Measurements from ENCODE around the gene EXOC3. TPM values are rescaled to one million over a fixed set of nuclear protein-coding genes. Genes with fewer than 3 reads are reported as not detected.

Gene EXOC3
- total and polyA plus RNA-seq, 2 of the 4 experiments (the other 2 are of a cell fraction), result 35.1 to 47.5 TPM

DNA sequence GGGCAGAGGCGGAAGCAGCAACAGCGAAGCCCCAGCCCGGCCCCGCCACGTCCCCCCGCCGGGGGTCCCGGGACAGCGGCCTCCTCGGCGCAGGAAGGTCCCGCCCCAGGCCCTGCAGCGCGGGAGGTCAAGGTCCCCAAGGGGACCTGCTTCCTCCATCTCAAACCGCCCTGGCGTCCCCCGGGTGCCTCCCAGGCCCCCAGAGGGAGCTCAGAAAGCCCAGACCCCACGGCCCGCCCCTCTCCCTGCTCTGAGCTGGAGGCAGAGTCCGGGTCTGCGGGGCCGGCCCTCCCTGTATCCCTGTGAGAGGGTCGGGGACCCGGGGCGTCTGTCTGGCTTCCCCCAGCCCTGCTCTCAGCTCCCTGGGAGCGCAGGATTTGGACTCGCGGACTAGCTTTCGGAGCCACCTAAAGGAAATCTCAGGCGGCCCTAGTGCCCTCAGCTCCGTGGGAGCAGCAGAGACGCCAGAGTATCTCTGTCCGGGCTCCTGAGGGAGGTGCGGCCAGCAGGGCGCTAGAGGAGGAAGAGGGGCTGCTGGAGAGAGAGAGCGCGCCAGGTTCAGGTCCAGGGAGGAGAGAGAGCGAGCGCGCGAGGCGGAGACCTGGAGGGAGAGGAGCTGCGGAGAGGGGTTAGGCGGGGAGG, 30.7 kb downstream of the EXOC3 start:
- H2BK5ac ChIP-seq (ENCODE audit: low read depth, low read length, poor library complexity, severe bottlenecking), result peak overlapping the region; percentile 36
- WGBS, 2 experiments (ENCODE audit: extremely low coverage in 2 of 2, insufficient read length in 1 of 2), result 0% methylated on average over 7 of the region's 44 CpGs; no CpG with 5 or more reads in 1 of the 2 experiments
- H3K9me1 ChIP-seq (ENCODE audit: insufficient read depth, low read length), result peaks cover 4% of the 10 kb centered on the region
- no TSS peak for BruUV-seq (replicated peaks)
- H3K18ac ChIP-seq (ENCODE audit: low read depth, low read length), result no peak overlapping the region
- no peak overlapping the region; the same call in 1 of the 2 replicates for H2AK5ac ChIP-seq (ENCODE audit: low read depth, low read length)
- peak overlapping the region; percentile 89 for H2AFZ ChIP-seq (replicated peaks; ENCODE audit: low read length, poor library complexity)
- intact Hi-C loops (cut with micrococcal nuclease) (loop anchor here (10.0 kb wide), 1 partner anchor 431 kb away; no protein-coding TSS in a partner anchor), in situ Hi-C loops (cut with MboI; ENCODE audit: low sequenced_read_pairs) (no loop called here), dilution Hi-C loops (cut with HindIII; ENCODE audit: low sequenced_read_pairs, unreplicated experiment) (no loop called here)
- H3K23ac ChIP-seq (ENCODE audit: low read depth, low read length), result peak overlapping the region; percentile 25
- no peaks in the 10 kb centered on the region for H3K27me3 ChIP-seq (ENCODE audit: control insufficient read depth, insufficient read depth, low read length)
- peak overlapping the region; percentile 78 for H3K4me2 ChIP-seq (ENCODE audit: low read depth, low read length)
- H3K27ac ChIP-seq (ENCODE audit: insufficient read depth, low read length), result peak overlapping the region; percentile 52; the same call in 1 of the 2 replicates
- peaks cover 15 to 33% of the 10 kb centered on the region in 2 experiments for H3K79me1 ChIP-seq (ENCODE audit: low read depth in 1 of 2, low read length in 2 of 2)
- no peak overlapping the region; the same call in 1 of the 2 replicates for H4K91ac ChIP-seq (ENCODE audit: insufficient read depth, low read depth, low read length)
- H4K20me1 ChIP-seq (ENCODE audit: insufficient read depth, low read length), result peaks cover 4% of the 10 kb centered on the region; the same call in 1 of the 2 replicates
- no peak overlapping the region for H3K14ac ChIP-seq (replicated peaks; ENCODE audit: low read depth, low read length)
- H2BK120ac ChIP-seq (ENCODE audit: low read depth, low read length), result no peak overlapping the region
- no peak overlapping the region for H4K5ac ChIP-seq (ENCODE audit: low read depth, low read length)
- no peaks in the 10 kb centered on the region for H3K9me3 ChIP-seq (ENCODE audit: control insufficient read depth, insufficient read depth, low read length)
- H3K56ac ChIP-seq (ENCODE audit: extremely low read depth, insufficient read depth, low read length), result no peak overlapping the region
- no peak overlapping the region for H2BK15ac ChIP-seq (ENCODE audit: low read depth, low read length)
- peak overlapping the region; percentile 94 for H2AK9ac ChIP-seq (replicated peaks; ENCODE audit: low read depth, low read length, poor library complexity)
- H3K4ac ChIP-seq (ENCODE audit: low read depth, low read length), result peak overlapping the region; percentile 64
- ATAC-seq (ENCODE audit: low read depth) (peak; percentile 7), DNase-seq (peak; percentile 34)
- ChIA-PET POLR2A (ENCODE audit: unreplicated experiment) (interaction anchor here (0.6 kb wide), 1 partner anchor 317 kb away, joined by 4 read pairs; no protein-coding TSS in a partner anchor), CTCF (no interaction called here)
- H3K4me3 ChIP-seq (ENCODE audit: insufficient read depth, low read depth, low read length), result peak overlapping the region; percentile 79
- peaks cover 12% of the 10 kb centered on the region for H3K36me3 ChIP-seq (ENCODE audit: control insufficient read depth, insufficient read depth, low read length)
- H3K4me1 ChIP-seq (ENCODE audit: control insufficient read depth, insufficient read depth, low read length), result peaks cover 7% of the 10 kb centered on the region; the same call in 1 of the 2 replicates
- H3K9ac ChIP-seq (ENCODE audit: low read depth, low read length), result peak overlapping the region; percentile 49
- no peak overlapping the region for H2BK20ac ChIP-seq (ENCODE audit: low read depth, low read length)
- no peak overlapping the region; a peak in 1 of 4 replicates for H4K8ac ChIP-seq (ENCODE audit: low read depth in 2 of 2, low read length in 2 of 2)
- TF ChIP-seq POLR2A (IDR thresholded peaks at IDR 0.05; ENCODE audit: low read depth, low read length), result no peak
- TF ChIP-seq MAFK (IDR thresholded peaks at IDR 0.05; ENCODE audit: low read depth, low read length), result no peak
- TF ChIP-seq RFX5 (IDR thresholded peaks at IDR 0.05; ENCODE audit: low read depth, low read length), result no peak
- no peak for TF ChIP-seq MXI1 (IDR thresholded peaks at IDR 0.05; ENCODE audit: borderline replicate concordance, low read depth, low read length)
- TF ChIP-seq NFE2L2 (IDR thresholded peaks at IDR 0.05; ENCODE audit: low read depth, low read length), result no peak
- TF ChIP-seq CHD1 (IDR thresholded peaks at IDR 0.05; ENCODE audit: low read depth, low read length), result no peak
- no peak for TF ChIP-seq BHLHE40 (IDR thresholded peaks at IDR 0.05; ENCODE audit: low read depth, low read length)
- no peak for TF ChIP-seq FOS (IDR thresholded peaks at IDR 0.05; ENCODE audit: low read depth, low read length)
- TF ChIP-seq, protein P1, sequence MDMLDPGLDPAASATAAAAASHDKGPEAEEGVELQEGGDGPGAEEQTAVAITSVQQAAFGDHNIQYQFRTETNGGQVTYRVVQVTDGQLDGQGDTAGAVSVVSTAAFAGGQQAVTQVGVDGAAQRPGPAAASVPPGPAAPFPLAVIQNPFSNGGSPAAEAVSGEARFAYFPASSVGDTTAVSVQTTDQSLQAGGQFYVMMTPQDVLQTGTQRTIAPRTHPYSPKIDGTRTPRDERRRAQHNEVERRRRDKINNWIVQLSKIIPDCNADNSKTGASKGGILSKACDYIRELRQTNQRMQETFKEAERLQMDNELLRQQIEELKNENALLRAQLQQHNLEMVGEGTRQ (IDR thresholded peaks at IDR 0.05; ENCODE audit: low read depth, low read length), result no peak
- TF ChIP-seq ELK1 (IDR thresholded peaks at IDR 0.05; ENCODE audit: borderline replicate concordance, low read depth, low read length), result no peak
- TF ChIP-seq MAZ (IDR thresholded peaks at IDR 0.05; ENCODE audit: borderline replicate concordance, low read depth, low read length), result no peak
- no peak for TF ChIP-seq CEBPB (IDR thresholded peaks at IDR 0.05; ENCODE audit: low read depth, low read length)
- no peak for TF ChIP-seq CTCF (conservative IDR thresholded peaks at IDR 0.05; ENCODE audit: low read depth, low read length)
- TF ChIP-seq RCOR1 (IDR thresholded peaks at IDR 0.05; ENCODE audit: insufficient replicate concordance, low read length), result no peak
- no peak for TF ChIP-seq RAD21 (IDR thresholded peaks at IDR 0.05; ENCODE audit: low read length)
